ENCODE measurements around the gene CBLB.

The CBLB gene

DNA sequence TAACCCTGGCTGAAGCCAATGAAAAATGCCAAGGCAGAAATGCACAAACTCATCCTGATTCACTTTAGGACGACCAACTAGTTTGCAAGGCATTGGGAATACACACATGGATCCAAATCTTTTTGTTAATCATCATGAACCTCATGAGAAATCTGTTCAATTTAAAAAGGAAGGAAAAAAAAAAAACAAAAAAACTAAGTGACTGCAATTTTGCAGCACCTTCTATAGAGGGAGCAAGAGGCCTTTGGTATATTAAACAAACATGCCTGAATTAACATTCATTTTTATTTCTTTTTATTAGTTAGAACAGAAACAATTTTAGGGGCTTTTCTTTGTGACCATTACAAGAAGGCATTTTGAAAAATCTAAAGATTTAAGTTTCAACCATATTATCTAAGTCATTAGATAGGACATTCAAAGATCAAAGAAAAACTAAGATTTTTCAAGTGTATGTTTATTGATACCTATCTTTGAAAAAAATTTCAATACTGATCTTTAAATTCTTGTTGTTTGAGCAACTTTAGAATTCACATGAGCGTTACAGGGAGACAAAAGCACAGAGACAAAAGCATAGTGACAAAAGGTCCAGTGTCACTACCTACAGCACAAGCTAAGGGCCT lies 182.4 kb downstream of the CBLB start:
- Mint-ChIP-seq H3K27me3 (no peaks in the 10 kb centered on the region), H3K27ac (peak overlapping the region; percentile 89), H3K36me3 (peaks cover 18% of the 10 kb centered on the region), H3K4me1 (ENCODE audit: low read depth) (peaks cover 30% of the 10 kb centered on the region), H3K9me3 (ENCODE audit: low read depth) (no peaks in the 10 kb centered on the region), H3K4me3 (no peak overlapping the region)

DNA sequence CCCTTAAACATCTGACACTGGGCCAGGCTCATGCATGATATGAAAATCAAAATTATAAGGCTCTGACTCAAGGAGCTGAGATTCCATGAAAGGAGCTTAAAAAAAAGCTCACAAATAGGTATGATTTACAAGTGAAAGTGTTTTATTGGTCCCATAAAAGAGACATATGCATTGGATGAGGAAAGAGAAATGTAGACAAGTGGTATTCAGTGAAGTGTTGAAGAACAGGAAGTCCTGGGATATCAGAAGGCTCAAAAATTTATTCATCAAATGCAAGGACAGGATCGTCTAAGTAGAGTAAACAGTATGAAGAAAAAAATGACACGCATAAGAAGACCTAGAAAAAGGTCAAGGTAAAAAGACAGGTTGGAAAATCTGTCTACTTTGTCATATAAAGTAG lies 188.9 kb downstream of the CBLB start:
- no peaks in the 10 kb centered on the region for H3K9me3 Mint-ChIP-seq (ENCODE audit: low read depth)
- H3K4me1 Mint-ChIP-seq (ENCODE audit: low read depth), result peaks cover 10% of the 10 kb centered on the region
- H3K36me3 Mint-ChIP-seq, result peaks cover 26% of the 10 kb centered on the region
- no peak overlapping the region for H3K4me3 Mint-ChIP-seq
- peak overlapping the region; percentile 9 for H3K27ac Mint-ChIP-seq
- no peaks in the 10 kb centered on the region for H3K27me3 Mint-ChIP-seq

DNA sequence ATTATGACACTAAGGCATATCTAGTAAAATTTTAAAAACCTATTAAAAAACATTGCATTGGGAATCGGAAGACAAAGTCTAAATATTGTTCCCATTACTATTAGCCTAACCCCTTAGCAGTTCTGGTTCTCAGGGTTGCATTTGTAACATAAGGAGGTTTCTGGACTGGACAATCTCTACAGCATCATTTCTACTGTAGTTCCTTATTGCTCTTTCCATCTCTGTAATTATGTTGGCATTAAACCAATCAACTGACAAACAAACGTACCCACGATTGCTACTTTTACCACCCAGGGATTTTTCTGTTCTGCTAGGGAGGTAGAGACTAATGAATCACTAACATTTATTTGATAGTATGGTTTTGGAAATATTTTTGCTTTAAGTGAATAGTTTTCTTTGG lies 190.8 kb downstream of the CBLB start:
- Mint-ChIP-seq H3K4me1 (ENCODE audit: low read depth) (peaks cover 16% of the 10 kb centered on the region), H3K36me3 (peaks cover 28% of the 10 kb centered on the region), H3K27ac (no peak overlapping the region), H3K9me3 (ENCODE audit: low read depth) (no peaks in the 10 kb centered on the region), H3K27me3 (no peaks in the 10 kb centered on the region), H3K4me3 (no peak overlapping the region)

DNA sequence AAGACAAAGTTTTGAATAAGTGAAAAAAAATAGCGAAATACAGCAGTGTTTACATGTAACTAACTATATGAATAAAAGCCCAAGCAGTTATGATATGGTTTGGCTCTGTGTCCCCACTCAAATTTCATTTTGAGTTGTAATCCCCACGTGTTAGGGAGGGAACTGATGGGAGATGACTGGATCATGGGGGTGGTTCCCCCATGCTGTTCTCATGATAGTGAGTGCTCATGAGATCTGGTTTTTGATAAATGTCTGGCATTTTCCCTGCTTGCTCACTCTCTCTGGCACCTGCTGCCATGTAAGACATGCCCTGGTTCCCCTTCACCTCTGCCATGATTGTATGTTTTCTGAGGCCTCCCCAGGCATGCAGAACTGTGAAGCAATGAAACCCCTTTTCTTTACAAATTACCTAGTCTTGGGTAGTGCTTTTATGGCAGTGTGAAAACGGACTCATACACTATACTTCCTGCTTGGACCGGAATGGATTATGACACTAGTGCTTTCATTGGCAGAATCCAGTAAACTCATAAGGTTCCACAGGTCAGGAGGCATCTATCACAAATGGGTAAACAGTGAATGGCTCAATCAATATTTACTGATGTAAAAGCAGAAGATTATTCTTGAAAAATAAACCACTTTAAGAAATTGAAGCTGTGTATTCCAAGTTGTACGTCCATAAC lies 192.1 kb downstream of the CBLB start:
- Mint-ChIP-seq H3K27me3 (no peaks in the 10 kb centered on the region), H3K4me3 (no peak overlapping the region), H3K27ac (peak overlapping the region; percentile 87), H3K9me3 (ENCODE audit: low read depth) (no peaks in the 10 kb centered on the region), H3K36me3 (peaks cover 24% of the 10 kb centered on the region), H3K4me1 (ENCODE audit: low read depth) (peaks cover 17% of the 10 kb centered on the region)

DNA sequence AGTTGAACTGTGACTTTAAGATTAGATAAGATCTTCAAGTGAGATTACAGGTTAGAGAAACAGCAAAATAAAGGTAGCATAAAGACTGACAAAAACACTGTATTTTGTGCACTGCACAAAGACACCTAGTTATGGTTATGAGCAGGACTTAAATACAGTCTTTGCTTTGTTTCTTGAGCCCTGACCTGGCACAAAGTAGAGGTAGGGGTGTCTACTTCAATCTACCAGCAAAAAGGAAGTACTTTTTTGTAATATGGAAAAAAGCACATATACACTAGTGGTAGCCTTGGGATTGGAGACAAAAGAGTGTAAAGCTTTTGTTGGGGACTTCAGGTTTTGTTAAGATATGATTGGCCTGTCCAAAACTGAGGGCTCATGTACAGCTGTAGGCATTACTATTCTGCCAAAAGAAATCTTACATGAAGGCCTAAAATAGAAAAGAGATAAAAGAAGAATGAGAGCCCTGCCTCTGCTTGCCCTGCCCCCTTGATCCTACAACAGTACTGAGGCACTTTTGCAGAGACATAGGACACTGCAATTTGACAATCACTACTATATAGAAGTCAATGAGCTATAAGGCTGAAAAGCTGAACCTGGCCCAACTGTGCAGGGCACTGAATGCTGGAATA lies 194.3 kb downstream of the CBLB start:
- Mint-ChIP-seq H3K4me1 (ENCODE audit: low read depth) (peaks cover 15% of the 10 kb centered on the region), H3K27me3 (no peaks in the 10 kb centered on the region), H3K4me3 (no peak overlapping the region), H3K27ac (peak overlapping the region; percentile 8), H3K36me3 (peaks cover 20% of the 10 kb centered on the region), H3K9me3 (ENCODE audit: low read depth) (no peaks in the 10 kb centered on the region)

DNA sequence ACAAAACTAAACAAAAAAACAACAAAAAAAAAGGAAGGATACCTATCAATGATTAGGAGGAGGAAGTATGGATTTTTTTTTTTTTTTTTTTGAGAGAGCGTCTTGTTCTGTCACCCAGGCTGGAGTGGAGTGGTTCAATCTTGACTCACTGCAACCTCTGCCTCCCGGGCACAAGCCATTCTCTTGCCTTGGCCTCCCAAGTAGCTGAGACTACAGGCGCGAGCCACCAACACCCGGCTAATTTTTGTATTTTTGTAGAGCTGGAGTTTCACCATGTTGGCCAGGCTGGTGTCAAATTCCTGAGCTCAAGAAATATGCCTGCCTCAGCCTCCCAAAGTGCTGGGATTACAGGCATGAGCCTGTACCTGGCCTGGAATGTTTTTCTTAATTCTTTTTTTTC lies 195.8 kb downstream of the CBLB start:
- Mint-ChIP-seq H3K4me1 (ENCODE audit: low read depth) (peaks cover 15% of the 10 kb centered on the region), H3K27ac (no peak overlapping the region), H3K4me3 (no peak overlapping the region), H3K36me3 (peaks cover 16% of the 10 kb centered on the region), H3K9me3 (ENCODE audit: low read depth) (no peaks in the 10 kb centered on the region), H3K27me3 (no peaks in the 10 kb centered on the region)

DNA sequence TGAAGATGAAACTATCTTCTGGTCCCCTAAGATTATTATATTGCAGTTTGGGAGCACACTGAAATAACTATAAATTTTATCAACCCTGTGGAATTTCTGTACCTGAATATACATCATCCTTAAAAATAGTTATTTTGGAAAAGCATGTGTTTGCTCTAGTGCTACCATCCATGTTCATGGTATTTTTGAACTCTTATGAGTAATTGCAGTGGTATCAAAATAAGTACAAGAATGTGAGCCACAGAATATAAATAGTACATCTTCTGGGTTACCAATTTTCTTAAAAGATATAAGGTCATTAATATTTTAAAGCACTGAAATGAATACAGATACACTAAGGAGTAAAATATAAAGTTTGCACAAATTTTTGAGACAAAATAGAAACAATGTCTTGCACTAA lies 206.5 kb downstream of the CBLB start:
- Mint-ChIP-seq H3K4me3 (no peak overlapping the region), H3K4me1 (ENCODE audit: low read depth) (peaks cover 3% of the 10 kb centered on the region), H3K9me3 (ENCODE audit: low read depth) (no peaks in the 10 kb centered on the region), H3K27ac (no peak overlapping the region), H3K27me3 (no peaks in the 10 kb centered on the region), H3K36me3 (peaks cover 24% of the 10 kb centered on the region)

DNA sequence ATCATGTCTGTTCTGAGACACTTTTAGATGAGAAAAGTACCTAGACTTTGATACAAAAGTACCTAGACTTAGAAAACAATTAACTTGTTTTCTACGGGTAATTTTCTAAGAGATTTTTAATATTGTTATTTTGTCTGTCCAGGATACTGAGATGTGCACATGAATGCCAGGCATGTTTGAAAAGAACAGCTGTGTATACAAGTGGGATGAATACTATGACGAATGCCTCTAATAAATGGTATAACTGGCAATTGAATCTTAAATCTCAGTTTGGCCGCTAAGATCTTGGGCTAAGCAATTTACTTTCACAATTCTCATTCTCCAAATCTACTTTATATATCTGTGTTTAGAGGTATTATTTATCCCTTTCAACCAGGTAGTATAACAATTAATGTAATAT lies 207.4 kb downstream of the CBLB start:
- no peaks in the 10 kb centered on the region for H3K9me3 Mint-ChIP-seq (ENCODE audit: low read depth)
- H3K27me3 Mint-ChIP-seq, result no peaks in the 10 kb centered on the region
- no peaks in the 10 kb centered on the region for H3K4me1 Mint-ChIP-seq (ENCODE audit: low read depth)
- H3K27ac Mint-ChIP-seq, result no peak overlapping the region
- H3K4me3 Mint-ChIP-seq, result no peak overlapping the region
- H3K36me3 Mint-ChIP-seq, result peaks cover 26% of the 10 kb centered on the region

DNA sequence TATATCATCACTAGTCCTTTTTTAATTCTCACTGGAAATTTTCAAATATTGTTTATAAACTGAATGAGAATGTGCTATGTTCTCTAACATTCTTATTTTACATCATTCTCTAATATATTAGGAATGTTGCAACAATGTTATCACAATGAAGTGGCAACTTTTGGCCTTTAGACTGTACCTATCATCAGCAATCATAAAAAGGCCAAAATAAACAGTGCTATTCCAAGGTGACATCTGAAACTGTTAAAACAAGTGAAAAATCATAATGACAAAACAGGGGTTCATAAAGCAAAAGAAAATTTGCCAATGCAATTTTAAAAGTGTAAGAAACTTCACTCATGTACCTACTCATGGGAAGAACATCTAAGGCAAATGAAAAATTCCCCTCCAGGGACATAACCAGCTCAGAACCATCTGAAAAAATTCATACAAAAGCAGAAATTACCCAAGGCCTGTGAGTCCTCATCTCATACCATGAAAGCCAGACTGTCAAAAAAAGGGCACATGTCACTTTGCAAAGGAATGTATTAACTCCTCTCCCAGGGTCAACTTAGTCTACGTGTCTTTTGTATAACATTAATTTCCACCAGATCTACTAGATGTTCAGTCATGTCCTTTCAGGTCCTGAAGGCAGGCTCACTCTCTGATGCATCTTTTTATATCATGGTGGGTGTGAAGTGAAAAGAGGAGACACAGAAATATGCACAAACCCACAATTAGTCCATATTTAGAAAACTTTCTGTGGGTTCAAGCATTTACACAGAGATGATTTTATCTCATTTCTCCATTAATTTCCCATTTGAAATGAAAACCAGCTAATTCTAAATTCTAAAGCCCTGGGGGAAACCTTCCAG lies 211.9 kb downstream of the CBLB start:
- Mint-ChIP-seq H3K27me3 (no peaks in the 10 kb centered on the region), H3K27ac (no peak overlapping the region), H3K36me3 (peaks cover 21% of the 10 kb centered on the region), H3K4me3 (no peak overlapping the region), H3K9me3 (ENCODE audit: low read depth) (no peaks in the 10 kb centered on the region), H3K4me1 (ENCODE audit: low read depth) (no peaks in the 10 kb centered on the region)

DNA sequence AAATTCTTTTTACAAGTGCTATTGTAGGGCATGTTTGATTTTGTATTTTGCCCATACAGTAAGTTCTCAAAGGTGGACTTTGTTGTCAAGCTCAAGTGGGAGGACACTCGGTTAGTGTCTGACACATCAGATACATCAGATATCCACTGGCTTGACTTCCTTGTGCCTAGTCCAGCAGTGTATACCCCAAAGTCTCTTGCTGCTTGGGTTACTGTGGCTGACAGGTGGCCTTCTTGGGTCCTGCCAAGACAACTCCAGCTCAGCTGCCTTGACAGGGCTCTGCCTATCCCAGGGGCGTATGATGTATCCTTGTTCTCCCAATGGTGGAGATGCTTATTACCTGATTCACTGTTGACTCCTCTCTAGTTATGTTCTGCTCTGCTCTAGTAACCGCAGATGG lies 214.9 kb downstream of the CBLB start:
- Mint-ChIP-seq H3K9me3 (ENCODE audit: low read depth) (no peaks in the 10 kb centered on the region), H3K4me3 (no peak overlapping the region), H3K27ac (no peak overlapping the region), H3K4me1 (ENCODE audit: low read depth) (no peaks in the 10 kb centered on the region), H3K27me3 (no peaks in the 10 kb centered on the region), H3K36me3 (peaks cover 13% of the 10 kb centered on the region)

DNA sequence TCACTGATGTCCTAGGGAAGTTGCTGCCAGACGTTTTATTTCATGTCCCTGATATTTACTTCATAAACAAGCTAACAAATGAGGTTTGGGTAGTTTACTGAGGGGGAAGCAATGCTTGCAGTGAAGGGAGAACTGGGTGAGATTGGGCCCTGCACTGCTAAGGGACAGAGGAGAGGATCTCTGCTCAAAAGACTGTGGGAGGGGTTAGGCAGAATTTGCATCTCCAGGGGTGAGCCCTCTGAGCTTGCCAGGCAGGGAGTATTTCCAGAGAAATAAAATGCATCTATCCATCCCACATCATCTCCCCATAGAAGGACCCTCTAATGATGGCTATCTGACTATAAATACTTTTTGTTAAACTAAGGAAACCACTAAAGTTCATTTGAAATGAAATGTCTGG lies 215.6 kb downstream of the CBLB start:
- Mint-ChIP-seq H3K36me3 (peaks cover 10% of the 10 kb centered on the region), H3K4me1 (ENCODE audit: low read depth) (no peaks in the 10 kb centered on the region), H3K4me3 (no peak overlapping the region), H3K27me3 (no peaks in the 10 kb centered on the region), H3K9me3 (ENCODE audit: low read depth) (no peaks in the 10 kb centered on the region), H3K27ac (no peak overlapping the region)

DNA sequence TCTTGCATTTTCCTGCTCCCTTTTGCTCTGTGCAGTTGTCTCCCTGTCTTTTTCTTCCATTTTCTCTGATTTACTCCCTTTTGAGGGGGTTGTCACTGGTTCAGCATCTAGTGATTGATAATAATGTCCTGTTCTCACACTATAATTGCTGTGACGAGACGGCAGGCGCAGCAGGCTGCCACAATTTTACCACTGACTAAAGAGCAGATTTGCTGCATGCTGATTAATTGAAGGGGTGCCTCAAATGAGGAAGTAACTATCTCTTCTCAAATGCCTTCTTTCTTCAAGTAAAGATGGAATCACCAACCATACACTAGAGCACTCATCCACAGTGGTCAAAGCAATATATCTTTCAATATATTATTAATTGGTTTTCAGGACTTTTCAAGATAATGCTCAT lies 219.3 kb downstream of the CBLB start:
- Mint-ChIP-seq H3K27ac (no peak overlapping the region), H3K4me3 (no peak overlapping the region), H3K4me1 (ENCODE audit: low read depth) (no peaks in the 10 kb centered on the region), H3K27me3 (no peaks in the 10 kb centered on the region), H3K36me3 (no peaks in the 10 kb centered on the region), H3K9me3 (ENCODE audit: low read depth) (no peaks in the 10 kb centered on the region)

DNA sequence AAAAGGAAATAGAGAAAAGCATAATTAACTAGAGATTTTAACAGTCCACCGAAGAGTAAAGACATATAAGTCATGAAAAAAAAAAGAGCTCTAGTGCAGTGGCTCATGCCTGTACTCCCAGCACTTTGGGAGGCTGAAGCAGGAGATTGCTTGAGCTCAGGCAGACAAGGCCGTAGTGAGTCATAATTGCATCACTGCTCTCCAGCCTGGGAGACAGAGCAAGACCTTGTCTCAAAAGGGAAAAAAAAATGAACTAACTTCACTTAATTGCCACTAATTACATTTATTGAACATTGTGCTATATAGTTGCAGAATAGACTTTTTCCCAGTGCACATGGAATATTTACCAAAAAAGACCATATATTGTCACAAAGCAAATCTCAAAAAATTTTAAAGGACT lies 221.8 kb downstream of the CBLB start:
- H3K9me3 Mint-ChIP-seq (ENCODE audit: low read depth), result peaks cover 6% of the 10 kb centered on the region
- H3K36me3 Mint-ChIP-seq, result no peaks in the 10 kb centered on the region
- H3K27me3 Mint-ChIP-seq, result no peaks in the 10 kb centered on the region
- H3K27ac Mint-ChIP-seq, result no peak overlapping the region
- no peaks in the 10 kb centered on the region for H3K4me1 Mint-ChIP-seq (ENCODE audit: low read depth)
- no peak overlapping the region for H3K4me3 Mint-ChIP-seq

DNA sequence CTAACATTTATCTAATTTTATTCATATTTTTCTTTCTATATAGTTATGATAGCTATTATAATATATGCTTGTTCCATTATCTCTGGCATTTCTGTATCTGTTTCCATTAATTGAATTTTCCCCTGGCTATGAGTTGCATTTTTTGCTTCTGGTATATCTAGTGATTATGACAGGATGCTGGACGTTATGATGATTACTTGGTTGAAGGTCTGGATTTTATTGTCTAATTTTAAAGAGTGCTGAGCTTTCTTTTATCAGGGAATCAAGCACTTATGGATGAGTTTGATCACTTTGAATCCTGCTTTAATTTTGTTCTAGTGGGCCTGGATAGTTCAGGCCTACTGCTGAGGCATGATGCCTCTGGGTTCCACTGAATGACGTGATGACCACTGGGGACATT lies 229.7 kb downstream of the CBLB start:
- no peak overlapping the region for H3K27ac Mint-ChIP-seq
- no peaks in the 10 kb centered on the region for H3K4me1 Mint-ChIP-seq (ENCODE audit: low read depth)
- peaks cover 7% of the 10 kb centered on the region for H3K9me3 Mint-ChIP-seq (ENCODE audit: low read depth)

DNA sequence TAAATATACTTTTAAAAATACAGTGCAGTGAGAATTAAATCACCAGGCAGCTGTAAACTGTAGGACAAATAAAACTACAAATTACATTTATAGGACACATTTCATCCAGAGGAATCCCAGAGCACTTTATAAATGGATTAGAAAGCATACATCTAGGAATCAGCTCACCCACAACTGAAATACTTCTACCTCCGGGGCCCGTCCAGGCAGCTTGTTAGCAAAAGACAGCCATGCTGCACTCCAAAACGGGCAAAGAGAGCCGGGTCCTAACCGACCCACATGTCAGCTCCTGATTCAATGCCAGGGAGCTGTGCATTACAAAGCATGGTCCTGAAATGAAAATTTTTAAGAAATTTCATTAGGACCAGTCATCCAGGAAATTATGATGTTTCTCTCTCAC lies 234.1 kb downstream of the CBLB start:
- no peaks in the 10 kb centered on the region for H3K9me3 Mint-ChIP-seq (ENCODE audit: low read depth)
- H3K36me3 Mint-ChIP-seq, result no peaks in the 10 kb centered on the region
- H3K27me3 Mint-ChIP-seq, result no peaks in the 10 kb centered on the region
- H3K4me3 Mint-ChIP-seq, result no peak overlapping the region
- H3K27ac Mint-ChIP-seq, result no peak overlapping the region
- no peaks in the 10 kb centered on the region for H3K4me1 Mint-ChIP-seq (ENCODE audit: low read depth)

More for the DNA sequence above, 229.7 kb downstream of the CBLB start:
- H3K27me3 Mint-ChIP-seq, result no peaks in the 10 kb centered on the region
- no peak overlapping the region for H3K4me3 Mint-ChIP-seq
- H3K36me3 Mint-ChIP-seq, result no peaks in the 10 kb centered on the region

All from activated naive CD8-positive, alpha-beta T cell (primary cell).